ENCODE measurements around the gene TDRD3. TPM values are rescaled to one million over a fixed set of nuclear protein-coding genes. Genes with fewer than 3 reads are reported as not detected.

Gene TDRD3
- total and polyA plus RNA-seq, 2 donors (not counting 1 experiment from before 2014, with no cell fraction given), result 10.5 to 18.8 TPM

- no peaks in the 10 kb centered on the region for H3K36me3 ChIP-seq (ENCODE audit: control insufficient read depth, insufficient read depth, low read length)
- no peak overlapping the region for H3K9ac ChIP-seq (ENCODE audit: insufficient read depth, low read length)
- TF ChIP-seq EZH2 (IDR thresholded peaks at IDR 0.05; ENCODE audit: low read length, missing control alignments), result no peak
- TF ChIP-seq, protein P1, sequence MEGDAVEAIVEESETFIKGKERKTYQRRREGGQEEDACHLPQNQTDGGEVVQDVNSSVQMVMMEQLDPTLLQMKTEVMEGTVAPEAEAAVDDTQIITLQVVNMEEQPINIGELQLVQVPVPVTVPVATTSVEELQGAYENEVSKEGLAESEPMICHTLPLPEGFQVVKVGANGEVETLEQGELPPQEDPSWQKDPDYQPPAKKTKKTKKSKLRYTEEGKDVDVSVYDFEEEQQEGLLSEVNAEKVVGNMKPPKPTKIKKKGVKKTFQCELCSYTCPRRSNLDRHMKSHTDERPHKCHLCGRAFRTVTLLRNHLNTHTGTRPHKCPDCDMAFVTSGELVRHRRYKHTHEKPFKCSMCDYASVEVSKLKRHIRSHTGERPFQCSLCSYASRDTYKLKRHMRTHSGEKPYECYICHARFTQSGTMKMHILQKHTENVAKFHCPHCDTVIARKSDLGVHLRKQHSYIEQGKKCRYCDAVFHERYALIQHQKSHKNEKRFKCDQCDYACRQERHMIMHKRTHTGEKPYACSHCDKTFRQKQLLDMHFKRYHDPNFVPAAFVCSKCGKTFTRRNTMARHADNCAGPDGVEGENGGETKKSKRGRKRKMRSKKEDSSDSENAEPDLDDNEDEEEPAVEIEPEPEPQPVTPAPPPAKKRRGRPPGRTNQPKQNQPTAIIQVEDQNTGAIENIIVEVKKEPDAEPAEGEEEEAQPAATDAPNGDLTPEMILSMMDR (conservative IDR thresholded peaks at IDR 0.05 in 1 of 2, IDR thresholded peaks at IDR 0.05 in 1 of 2; ENCODE audit: low read depth in 1 of 2, low read length in 2 of 2), result no peak
- H3K79me2 ChIP-seq (ENCODE audit: control insufficient read depth, insufficient read depth, low read length), result no peaks in the 10 kb centered on the region
- H3K4me1 ChIP-seq (ENCODE audit: control insufficient read depth, extremely low read depth, insufficient read depth, low read length), result no peaks in the 10 kb centered on the region
- no peak overlapping the region for H3K27ac ChIP-seq (ENCODE audit: insufficient read depth, low read length)
- no peak overlapping the region for H3K4me3 ChIP-seq (replicated peaks in 1 of 4; ENCODE audit: control extremely low read depth in 1 of 4, insufficient read depth in 1 of 4, low read depth in 3 of 4, low read length in 4 of 4)
- DNase-seq (ENCODE audit: low read depth in 2 of 2), result peak; percentile 76 to 91
- no peaks in the 10 kb centered on the region for H3K9me3 ChIP-seq (ENCODE audit: control insufficient read depth, insufficient read depth, low read depth, low read length)
- H3K4me2 ChIP-seq (ENCODE audit: extremely low read depth, insufficient read depth, low read length), result no peak overlapping the region
- H2AFZ ChIP-seq (ENCODE audit: low read length), result no peak overlapping the region
- H3K27me3 ChIP-seq (ENCODE audit: control insufficient read depth, insufficient read depth, low read length), result no peaks in the 10 kb centered on the region
- no peaks in the 10 kb centered on the region for H4K20me1 ChIP-seq (ENCODE audit: control insufficient read depth, extremely low read depth, insufficient read depth, low read length)
These were observed 45.7 kb upstream of the TDRD3 start for GRCh38 chr13:60351326-60351725.

- H4K20me1 ChIP-seq (ENCODE audit: control insufficient read depth, extremely low read depth, insufficient read depth, low read length), result no peaks in the 10 kb centered on the region
- no peaks in the 10 kb centered on the region for H3K27me3 ChIP-seq (ENCODE audit: control insufficient read depth, insufficient read depth, low read length)
- no peaks in the 10 kb centered on the region for H3K4me1 ChIP-seq (ENCODE audit: control insufficient read depth, extremely low read depth, insufficient read depth, low read length)
- no peaks in the 10 kb centered on the region for H3K79me2 ChIP-seq (ENCODE audit: control insufficient read depth, insufficient read depth, low read length)
- H3K9me3 ChIP-seq (ENCODE audit: control insufficient read depth, insufficient read depth, low read depth, low read length), result no peaks in the 10 kb centered on the region
- no peak overlapping the region for H3K4me2 ChIP-seq (ENCODE audit: extremely low read depth, insufficient read depth, low read length)
- H3K27ac ChIP-seq (ENCODE audit: insufficient read depth, low read length), result no peak overlapping the region
- H3K9ac ChIP-seq (ENCODE audit: insufficient read depth, low read length), result no peak overlapping the region
- H3K36me3 ChIP-seq (ENCODE audit: control insufficient read depth, insufficient read depth, low read length), result no peaks in the 10 kb centered on the region
- TF ChIP-seq EZH2 (IDR thresholded peaks at IDR 0.05; ENCODE audit: low read length, missing control alignments), result no peak
- TF ChIP-seq, protein P1 (conservative IDR thresholded peaks at IDR 0.05 in 1 of 2, IDR thresholded peaks at IDR 0.05 in 1 of 2; ENCODE audit: low read depth in 1 of 2, low read length in 2 of 2), result no peak
- H2AFZ ChIP-seq (ENCODE audit: low read length), result no peak overlapping the region
- H3K4me3 ChIP-seq (replicated peaks in 1 of 4; ENCODE audit: control extremely low read depth in 1 of 4, insufficient read depth in 1 of 4, low read depth in 3 of 4, low read length in 4 of 4), result no peak overlapping the region
- peak in 1 of 2 donors; percentile 5 for DNase-seq (ENCODE audit: low read depth in 2 of 2)
These were observed 45.0 kb upstream of the TDRD3 start for GRCh38 chr13:60351855-60352615.

DNA sequence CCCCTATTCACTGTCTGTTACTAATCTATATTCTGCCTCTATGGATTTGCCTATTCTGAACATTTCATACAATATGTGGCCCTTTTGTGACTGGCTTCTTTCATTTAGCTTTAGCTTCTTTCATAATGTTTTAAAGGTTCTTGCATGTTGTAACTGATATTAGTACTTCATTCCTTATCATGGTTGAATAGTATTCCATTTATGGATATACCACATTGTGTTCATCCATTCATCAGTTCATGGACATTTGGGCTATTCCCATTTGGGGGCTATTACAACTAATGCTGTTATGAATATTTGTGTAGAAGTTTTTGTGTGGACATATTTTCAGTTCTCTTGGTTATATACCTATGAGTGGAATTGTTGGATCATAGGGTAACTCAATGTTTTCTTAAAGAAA, 44.4 kb upstream of the TDRD3 start:
- Histone ChIP-seq H2AFZ (ENCODE audit: low read length) (no peak overlapping the region), H3K27me3 (ENCODE audit: control insufficient read depth, insufficient read depth, low read length) (no peaks in the 10 kb centered on the region), H4K20me1 (ENCODE audit: control insufficient read depth, extremely low read depth, insufficient read depth, low read length) (no peaks in the 10 kb centered on the region), H3K9ac (ENCODE audit: insufficient read depth, low read length) (no peak overlapping the region), H3K36me3 (ENCODE audit: control insufficient read depth, insufficient read depth, low read length) (no peaks in the 10 kb centered on the region), H3K27ac (ENCODE audit: insufficient read depth, low read length) (no peak overlapping the region), H3K4me1 (ENCODE audit: control insufficient read depth, extremely low read depth, insufficient read depth, low read length) (no peaks in the 10 kb centered on the region), H3K9me3 (ENCODE audit: control insufficient read depth, insufficient read depth, low read depth, low read length) (no peaks in the 10 kb centered on the region), H3K4me2 (ENCODE audit: extremely low read depth, insufficient read depth, low read length) (no peak overlapping the region), H3K4me3 (replicated peaks in 1 of 4; ENCODE audit: control extremely low read depth in 1 of 4, insufficient read depth in 1 of 4, low read depth in 3 of 4, low read length in 4 of 4) (no peak overlapping the region), H3K79me2 (ENCODE audit: control insufficient read depth, insufficient read depth, low read length) (no peaks in the 10 kb centered on the region)
- no peak for TF ChIP-seq EZH2 (IDR thresholded peaks at IDR 0.05; ENCODE audit: low read length, missing control alignments)
- TF ChIP-seq, protein P1 (conservative IDR thresholded peaks at IDR 0.05 in 1 of 2, IDR thresholded peaks at IDR 0.05 in 1 of 2; ENCODE audit: low read depth in 1 of 2, low read length in 2 of 2), result no peak
- no peak for DNase-seq (ENCODE audit: low read depth in 2 of 2)

All from fibroblast of lung (primary cell).